H1 (cell line): Measurements from ENCODE around the gene BCL11A. TPM values are rescaled to one million over a fixed set of nuclear protein-coding genes. Genes with fewer than 3 reads are reported as not detected.

Experiments used
- CTCF ChIA-PET: fragments of 300-600 bp; sonication (Branson Sonifier 250); formaldehyde crosslinking; loops from one replicate; lab custom pipeline; 2021; ENCODE audit not compliant: partially characterized antibody; lab: Charles Lee
- POLR2A ChIA-PET: fragments of 300-600 bp; sonication (Branson Sonifier 250); formaldehyde crosslinking; loops from one replicate; lab custom pipeline; 2021; ENCODE audit warnings: inconsistent platforms; ENCODE audit not compliant: partially characterized antibody; lab: Charles Lee
- DNase-seq, 2 experiments: peaks; one replicate each; pipeline versions ENCODE4 v3.0.0 to v3.0.0-alpha.2; 2010 to 2022; ENCODE audit warnings: low spot score in 2 of 2, low read depth in 1 of 2, mixed read lengths in 1 of 2
- FAIRE-seq: peaks from 2 replicates; lab custom pipeline; 2011; peaks lifted over from hg19 to GRCh38; lab: Jason Lieb, UNC
- H2AFZ ChIP-seq: 2 replicates; pipeline ENCODE4 v1.8.1; 2012; ENCODE audit warnings: low read length, inconsistent platforms
- H2AK5ac ChIP-seq: 2 replicates; pipeline ENCODE4 v1.6.1; 2013; ENCODE audit warnings: low read depth, low read length
- H2BK120ac ChIP-seq: replicated peaks from 2 replicates; pipeline ENCODE3; 2013; ENCODE audit warnings: low read depth, low read length, inconsistent platforms
- H2BK12ac ChIP-seq: 2 replicates; pipeline ENCODE4 v1.6.1; 2013; ENCODE audit warnings: low read depth, low read length
- H2BK15ac ChIP-seq: 2 replicates; pipeline ENCODE4 v1.6.1; 2013; ENCODE audit warnings: low read length
- H2BK20ac ChIP-seq: 2 replicates; pipeline ENCODE4 v1.6.1; 2013; ENCODE audit warnings: low read length
- H2BK5ac ChIP-seq: 2 replicates; pipeline ENCODE4 v1.6.1; 2013; ENCODE audit warnings: low read depth, low read length
- H3K14ac ChIP-seq: 2 replicates; pipeline ENCODE4 v1.6.1; 2013; ENCODE audit warnings: inconsistent platforms; ENCODE audit not compliant: insufficient read length
- H3K18ac ChIP-seq: 2 replicates; pipeline ENCODE4 v1.6.1; 2013; ENCODE audit warnings: low read length; ENCODE audit errors: extremely low read depth
- H3K23ac ChIP-seq: 2 replicates; pipeline ENCODE4 v1.6.1; 2013; ENCODE audit warnings: inconsistent platforms; ENCODE audit not compliant: insufficient read length
- H3K23me2 ChIP-seq: 2 replicates; pipeline ENCODE4 v1.6.1; 2013; ENCODE audit warnings: low read depth, low read length
- H3K27ac ChIP-seq: 2 replicates; pipeline ENCODE4 v1.6.1; 2011; ENCODE audit warnings: low read depth, low read length, inconsistent platforms
- H3K27me3 ChIP-seq, 4 experiments: replicated peaks in 1 of 4; 1 replicate in 1 of 4; 2 replicates in 3 of 4; pipeline versions ENCODE4 v1.6.1 to v1.8.1; 2011 to 2013; ENCODE audit warnings: low read length in 3 of 4, mild to moderate bottlenecking in 3 of 4, inconsistent platforms in 2 of 4, mixed read lengths in 2 of 4, moderate library complexity in 1 of 4; ENCODE audit not compliant: control insufficient read depth in 3 of 4, insufficient read depth in 3 of 4; ENCODE audit errors: extremely low read depth in 1 of 4
- H3K36me3 ChIP-seq, 4 experiments: 2 replicates each; pipeline versions ENCODE4 v1.6.1 to v1.8.1; 2011 to 2013; ENCODE audit warnings: mild to moderate bottlenecking in 4 of 4, low read length in 3 of 4, moderate library complexity in 2 of 4, control low read depth in 1 of 4, inconsistent platforms in 1 of 4; ENCODE audit not compliant: insufficient read depth in 4 of 4, control insufficient read depth in 2 of 4
- H3K4ac ChIP-seq: replicated peaks from 2 replicates; pipeline ENCODE3; 2013; ENCODE audit warnings: low read length, low read depth, mixed read lengths, inconsistent platforms; ENCODE audit not compliant: insufficient read length
- H3K4me1 ChIP-seq, 4 experiments: replicated peaks in 1 of 4; 1 replicate in 1 of 4; 2 replicates in 3 of 4; pipeline versions ENCODE4 v1.6.1 to v1.8.1; 2011 to 2013; ENCODE audit warnings: low read length in 3 of 4, inconsistent platforms in 2 of 4, mixed read lengths in 1 of 4; ENCODE audit not compliant: insufficient read depth in 4 of 4, control insufficient read depth in 3 of 4
- H3K4me2 ChIP-seq, 2 experiments: 2 replicates each; pipeline versions ENCODE4 v1.6.1 to v1.8.1; 2011 to 2013; ENCODE audit warnings: low read depth in 2 of 2, low read length in 2 of 2, control low read depth in 1 of 2, inconsistent platforms in 1 of 2, mild to moderate bottlenecking in 1 of 2; ENCODE audit not compliant: insufficient read depth in 1 of 2
- H3K4me3 ChIP-seq, 4 experiments: fragments of 200-600, 300-600 bp in 1 of 4; sonication (generic), shearing (Covaris generic), sonication (Bioruptor Twin) in 1 of 4; 2 replicates each; pipeline versions ENCODE4 v1.5.1 to v1.8.1; 2011 to 2016; ENCODE audit warnings: low read length in 4 of 4, low read depth in 3 of 4, control low read depth in 2 of 4, inconsistent platforms in 2 of 4, mild to moderate bottlenecking in 2 of 4, mixed read lengths in 1 of 4, moderate library complexity in 1 of 4; ENCODE audit not compliant: insufficient read depth in 2 of 4; ENCODE audit errors: extremely low read depth in 1 of 4
- H3K56ac ChIP-seq: replicated peaks from 2 replicates; pipeline ENCODE3; 2013; ENCODE audit warnings: low read depth, mild to moderate bottlenecking, mixed read lengths, low read length, inconsistent platforms; ENCODE audit not compliant: insufficient read length
- H3K79me1 ChIP-seq: 2 replicates; pipeline ENCODE4 v1.6.1; 2013; ENCODE audit warnings: low read depth, low read length, control low read depth
- H3K79me2 ChIP-seq, 2 experiments: 2 replicates each; pipeline versions ENCODE4 v1.6.1 to v1.8.1; 2012 to 2013; ENCODE audit warnings: low read length in 2 of 2, mild to moderate bottlenecking in 2 of 2, inconsistent platforms in 1 of 2; ENCODE audit not compliant: insufficient read depth in 2 of 2, control insufficient read depth in 1 of 2
- H3K9ac ChIP-seq, 4 experiments: replicated peaks in 1 of 4; 1 replicate in 1 of 4; 2 replicates in 3 of 4; pipeline versions ENCODE4 v1.6.1 to v1.8.1; 2011 to 2013; ENCODE audit warnings: low read depth in 3 of 4, low read length in 3 of 4, control low read depth in 2 of 4, mild to moderate bottlenecking in 2 of 4, moderate library complexity in 2 of 4, inconsistent platforms in 1 of 4; ENCODE audit errors: extremely low read depth in 1 of 4
- H3K9me3 ChIP-seq, 2 experiments: 2 replicates each; pipeline versions ENCODE4 v1.6.1 to v1.8.1; 2012 to 2013; ENCODE audit warnings: mild to moderate bottlenecking in 2 of 2, moderate library complexity in 2 of 2, control low read depth in 1 of 2, inconsistent platforms in 1 of 2, low read depth in 1 of 2, low read length in 1 of 2, mixed read lengths in 1 of 2; ENCODE audit not compliant: insufficient read depth in 2 of 2
- H4K20me1 ChIP-seq, 2 experiments: replicated peaks in 1 of 2; 2 replicates each; pipeline versions ENCODE3 to v1.8.1; 2011 to 2013; ENCODE audit warnings: inconsistent platforms in 2 of 2, low read length in 2 of 2, mild to moderate bottlenecking in 1 of 2; ENCODE audit not compliant: insufficient read depth in 2 of 2, control insufficient read depth in 1 of 2
- H4K5ac ChIP-seq: 2 replicates; pipeline ENCODE4 v1.6.1; 2013; ENCODE audit warnings: low read length, low read depth, mixed read lengths, inconsistent platforms; ENCODE audit not compliant: insufficient read length
- H4K8ac ChIP-seq: 2 replicates; pipeline ENCODE4 v1.8.0; 2013; ENCODE audit warnings: mild to moderate bottlenecking, moderate library complexity, low read length, inconsistent platforms; ENCODE audit not compliant: insufficient read depth; ENCODE audit errors: extremely low read depth
- H4K91ac ChIP-seq: replicated peaks from 2 replicates; pipeline ENCODE3; 2013; ENCODE audit warnings: low read length, mixed read lengths, inconsistent platforms; ENCODE audit not compliant: insufficient read length
- CHD1 ChIP-seq: IDR thresholded peaks from 2 replicates; pipeline ENCODE4 v1.6.1; 2012; ENCODE audit warnings: low read depth, low read length, improper control_type of control experiment
- EP300 ChIP-seq, 2 experiments: IDR thresholded peaks; 1 replicate in 1 of 2; 2 replicates in 1 of 2; pipeline ENCODE4 v1.6.1; 2011 to 2012; ENCODE audit warnings: low read depth in 2 of 2, low read length in 2 of 2, mild to moderate bottlenecking in 2 of 2, borderline replicate concordance in 1 of 2, inconsistent platforms in 1 of 2, moderate library complexity in 1 of 2
- MAX ChIP-seq: IDR thresholded peaks from 2 replicates; pipeline ENCODE4 v1.6.1; 2012; ENCODE audit warnings: inconsistent platforms
- NRF1 ChIP-seq: IDR thresholded peaks from 2 replicates; pipeline ENCODE4 v1.6.1; 2011; ENCODE audit warnings: mild to moderate bottlenecking, low read depth, low read length, improper control_type of control experiment
- POLR2A ChIP-seq, 2 experiments: IDR thresholded peaks; 1 replicate in 1 of 2; 2 replicates in 1 of 2; pipeline ENCODE4 v1.6.1; 2011; ENCODE audit warnings: low read depth in 2 of 2, low read length in 2 of 2, mild to moderate bottlenecking in 2 of 2; ENCODE audit errors: control extremely low read depth in 1 of 2
- TAF7 ChIP-seq: optimal IDR thresholded peaks from 2 replicates; pipeline ENCODE3; 2011; ENCODE audit warnings: low read depth, mild to moderate bottlenecking, inconsistent platforms, low read length, moderate library complexity, borderline replicate concordance
- TCF12 ChIP-seq: IDR thresholded peaks from 2 replicates; pipeline ENCODE4 v1.6.1; 2011; ENCODE audit warnings: low read depth, mild to moderate bottlenecking, low read length
- WGBS, 2 experiments: shearing (Covaris generic) in 1 of 2; methylation state at CpG; one replicate each; pipeline versions ENCODE4 v1.1.6 to v1.1.7; 2013 to 2015; ENCODE audit warnings: low lambda C conversion rate in 2 of 2, mixed read lengths in 2 of 2, inconsistent platforms in 1 of 2, low coverage in 1 of 2, missing lambda C conversion rate in 1 of 2; ENCODE audit not compliant: insufficient replicate concordance in 2 of 2, insufficient coverage in 1 of 2, insufficient read length in 1 of 2; ENCODE audit errors: extremely low coverage in 1 of 2, missing lambda C conversion rate in 1 of 2; 5-methylcytosine and 5-hydroxymethylcytosine counted together
- polyA plus RNA-seq, 7 experiments: library from polyadenylated mRNA; depleted of rRNA in 3 of 7; stranded (reverse) in 5 of 7; unstranded in 2 of 7; fragments of >200 nt in 5 of 7; fragments of 200-250 nt in 2 of 7; gene quantifications; 1 replicate in 5 of 7; 2 replicates in 1 of 7; 4 replicates in 1 of 7; pipeline versions ENCODE4 v1.2.1 to v1.2.3, GENCODE V29; 2011 to 2013; ENCODE audit warnings: missing spikeins in 2 of 7, mixed read lengths in 2 of 7
- total RNA-seq: library from RNA; stranded (reverse); fragmentation: NEBNext Ultra II Directional; extraction: Animal tissue kit (Norgen Biotek cat#: 25700); gene quantifications from 2 replicates; pipeline ENCODE4 v1.2.1, GENCODE V29; 2021

Gene BCL11A
- total and polyA plus RNA-seq, 2 of the 8 experiments (the other 6 are each of a cell fraction or from before 2014, with no cell fraction given) = 11.9 to 59.3 TPM

- Histone ChIP-seq H4K5ac (no peak overlapping the region), H2BK12ac (no peak overlapping the region), H3K4me3 (no peak overlapping the region), H2BK15ac (no peak overlapping the region), H3K4me2 (no peak overlapping the region), H3K4ac (no peak overlapping the region), H2AFZ (no peak overlapping the region), H2BK120ac (no peak overlapping the region), H3K9ac (no peak overlapping the region), H3K9me3 (no peaks in the 10 kb centered on the region), H2BK5ac (no peak overlapping the region), H4K8ac (no peak overlapping the region), H4K91ac (no peak overlapping the region), H2BK20ac (no peak overlapping the region), H3K36me3 (no peaks in the 10 kb centered on the region), H2AK5ac (no peak overlapping the region), H3K27ac (no peak overlapping the region), H3K4me1 (peaks cover 2 to 15% (median 7%) of the 10 kb centered on the region in 4 experiments), H3K79me2 (no peaks in the 10 kb centered on the region), H3K79me1 (no peaks in the 10 kb centered on the region), H3K27me3 (no peaks in the 10 kb centered on the region; a peak in 1 of 7 replicates), H3K14ac (no peak overlapping the region), H3K18ac (no peak overlapping the region), H3K23ac (no peak overlapping the region), H3K23me2 (no peaks in the 10 kb centered on the region), H4K20me1 (no peaks in the 10 kb centered on the region), H3K56ac (no peak overlapping the region)
- TF ChIP-seq MAX (no peak), POLR2A (IDR thresholded peaks at IDR 0.05; ENCODE audit: control extremely low read depth in 1 of 2, low read depth in 2 of 2, low read length in 2 of 2) (no peak), NRF1 (no peak), TAF7 (no peak), CHD1 (no peak), EP300 (IDR thresholded peaks at IDR 0.05; ENCODE audit: borderline replicate concordance in 1 of 2, low read depth in 2 of 2, low read length in 2 of 2) (no peak), TCF12 (no peak)
- ChIA-PET POLR2A (interaction anchor here (0.7 kb wide), 1 partner anchor 8 kb away, joined by 3 read pairs; no protein-coding TSS in a partner anchor), CTCF (interaction anchor here (0.8 to 1.6 kb wide), 3 partner anchors 31 to 73 kb away, joined by 3 to 5 read pairs (median 4); no protein-coding TSS in a partner anchor)
- WGBS, 2 experiments = 90% methylated on average over 7 of the region's 7 CpGs; no CpG with 5 or more reads in 1 of the 2 experiments
- FAIRE-seq (no peak), DNase-seq (no peak)
Observed at GRCh38 chr2:60406192-60406591, 147.3 kb downstream of the BCL11A start.
